T-cell (primary cell): ENCODE data around the gene ZBTB2. TPM values are rescaled to one million over a fixed set of nuclear protein-coding genes. Genes with fewer than 3 reads are reported as not detected.

ENCODE experiments used
- ATAC-seq, 4 experiments: fragments of 200-7000 bp in 3 of 4; fragments of 150-1000 bp in 1 of 4; cut with Tn5 transposase; replicated peaks in 1 of 4; 1 replicate in 3 of 4; 2 replicates in 1 of 4; pipeline ENCODE4 v1.10.0; 2021; ENCODE audit warnings: moderate library complexity in 3 of 4, mild to moderate bottlenecking in 2 of 4, moderate number of reproducible peaks in 1 of 4
- CTCF ChIA-PET, 2 donors: fragments of 300-600 bp; sonication (Branson Sonifier 250); formaldehyde crosslinking; loops; one replicate each; lab custom pipeline; 2022; ENCODE audit warnings: antibody characterized with exemption in 2 of 2; lab: Charles Lee
- POLR2A ChIA-PET, 2 donors: fragments of 300-600 bp; sonication (Branson Sonifier 250); formaldehyde crosslinking; loops; one replicate each; lab custom pipeline; 2022; ENCODE audit warnings: antibody characterized with exemption in 2 of 2; lab: Charles Lee
- DNase-seq, 35 experiments: peaks; one replicate each; pipeline versions ENCODE4 v3.0.0 to v3.0.0-alpha.2; 2013 to 2023
- H3K27ac ChIP-seq: one replicate; pipeline ENCODE4 v1.5.1; 2013; ENCODE audit warnings: low read length
- H3K27me3 ChIP-seq, 2 experiments: replicated peaks in 1 of 2; 1 replicate in 1 of 2; 2 replicates in 1 of 2; pipeline versions ENCODE4 v1.6.1 to v1.7.0; 2013; ENCODE audit warnings: low read length in 1 of 2, mixed read lengths in 1 of 2; ENCODE audit not compliant: control insufficient read depth in 2 of 2, insufficient read depth in 2 of 2; ENCODE audit errors: extremely low read depth in 1 of 2
- H3K36me3 ChIP-seq, 2 donors: 1 replicate in 1 of 2; 2 replicates in 1 of 2; pipeline versions ENCODE4 v1.6.1 to v1.7.0; 2013; ENCODE audit warnings: low read length in 1 of 2; ENCODE audit not compliant: control insufficient read depth in 2 of 2, insufficient read depth in 1 of 2; ENCODE audit errors: extremely low read depth in 1 of 2
- H3K4me1 ChIP-seq, 2 experiments: 1 replicate in 1 of 2; 2 replicates in 1 of 2; pipeline versions ENCODE4 v1.6.1 to v1.7.0; 2013; ENCODE audit warnings: low read length in 2 of 2, mixed read lengths in 1 of 2; ENCODE audit not compliant: insufficient read depth in 2 of 2, control insufficient read depth in 1 of 2; ENCODE audit errors: extremely low read depth in 1 of 2
- H3K4me3 ChIP-seq, 2 donors: 1 replicate in 1 of 2; 2 replicates in 1 of 2; pipeline versions ENCODE4 v1.5.1 to v1.7.0; 2013; ENCODE audit warnings: mild to moderate bottlenecking in 2 of 2, low read length in 1 of 2, moderate library complexity in 1 of 2; ENCODE audit not compliant: control insufficient read depth in 1 of 2; ENCODE audit errors: extremely low read depth in 1 of 2
- H3K9me3 ChIP-seq: 2 replicates; pipeline ENCODE4 v1.7.0; 2013
- H3K27ac Mint-ChIP-seq, 2 donors: one replicate each; pipeline ENCODE4 v1.8.0; 2020 to 2021; ENCODE audit warnings: mild to moderate bottlenecking in 2 of 2, mixed read lengths in 2 of 2
- H3K27me3 Mint-ChIP-seq, 2 donors: one replicate each; pipeline ENCODE4 v1.8.0; 2021 to 2022; ENCODE audit warnings: mixed read lengths in 2 of 2
- H3K36me3 Mint-ChIP-seq: one replicate; pipeline ENCODE4 v1.8.0; 2021; ENCODE audit warnings: mixed read lengths
- H3K4me1 Mint-ChIP-seq, 3 donors: one replicate each; pipeline ENCODE4 v1.8.0; 2020 to 2022; ENCODE audit warnings: mixed read lengths in 3 of 3, mild to moderate bottlenecking in 1 of 3
- H3K4me3 Mint-ChIP-seq, 3 donors: one replicate each; pipeline ENCODE4 v1.8.0; 2020 to 2022; ENCODE audit warnings: mild to moderate bottlenecking in 3 of 3, mixed read lengths in 3 of 3, moderate library complexity in 3 of 3
- H3K9me3 Mint-ChIP-seq, 3 donors: one replicate each; pipeline ENCODE4 v1.8.0; 2020 to 2022; ENCODE audit warnings: mixed read lengths in 3 of 3
- WGBS: methylation state at CpG from one replicate; pipeline ENCODE4 v1.1.5; 2013; ENCODE audit warnings: missing lambda C conversion rate; ENCODE audit not compliant: insufficient coverage; 5-methylcytosine and 5-hydroxymethylcytosine counted together
- total RNA-seq, 35 experiments: library from RNA in 6 of 35; stranded (reverse) in 6 of 35; fragments of 120-200 nt in 1 of 35; gene quantifications; one replicate each; pipeline versions ENCODE4 v1.2.1 to v1.2.4 and lab custom pipeline; 2013 to 2026

The ZBTB2 gene
- total RNA-seq, 5 donors from 2014 or later (not counting 1 experiment from before 2014, with no cell fraction given), result 16.1 to 28.3 (median 27.4) TPM

DNA sequence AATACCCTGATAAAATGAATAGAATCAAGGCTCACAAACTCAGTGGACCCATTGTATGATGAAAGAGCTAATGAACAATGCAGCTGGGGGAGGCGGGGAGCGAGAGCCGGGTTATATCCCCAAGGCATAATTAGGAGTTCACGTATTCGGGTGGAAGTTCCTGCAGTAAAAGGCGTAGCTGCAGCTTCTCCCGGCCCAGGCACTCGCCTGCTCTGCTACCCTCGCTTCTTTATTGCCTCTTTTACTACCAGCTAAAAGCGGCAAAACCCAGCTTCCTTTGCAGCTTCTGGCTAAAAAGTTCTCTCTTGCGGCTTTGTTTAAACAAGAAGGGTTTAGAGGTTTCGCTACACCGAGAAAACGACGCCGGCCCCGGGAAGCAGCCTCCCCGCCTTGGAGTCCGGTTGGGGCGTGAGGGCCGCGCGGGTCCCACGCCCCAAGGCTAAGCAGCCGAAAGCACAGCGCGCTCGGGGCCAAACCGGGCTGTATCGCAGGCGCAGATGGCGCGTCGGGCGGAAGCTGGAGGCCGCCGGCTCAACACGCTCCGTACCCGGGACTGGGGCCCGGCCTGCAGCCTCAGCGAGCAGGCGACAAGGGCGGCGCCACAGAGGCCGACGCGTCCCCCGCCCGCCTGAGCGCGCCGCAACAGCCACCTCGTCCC lies 1.6 kb downstream of the ZBTB2 start:
- Histone ChIP-seq H3K27me3 (no peaks in the 10 kb centered on the region), H3K4me3 (peak overlapping the region; percentile 72 to 88), H3K9me3 (no peaks in the 10 kb centered on the region), H3K36me3 (no peaks in the 10 kb centered on the region), H3K27ac (peak overlapping the region; percentile 91), H3K4me1 (peaks cover 39 to 41% of the 10 kb centered on the region in 2 experiments)
- peaks cover 6% of the 10 kb centered on the region for H3K36me3 Mint-ChIP-seq
- ChIA-PET POLR2A (interaction anchor here (0.6 to 1.9 kb wide), 9 partner anchors 11 to 1642 kb away, joined by 3 to 28 read pairs (median 5); partner anchors contain the start of gene RMND1 (in 1 of the 2)), CTCF (interaction anchor here (0.5 to 1.2 kb wide), 10 partner anchors 9 to 1853 kb away, joined by 3 to 12 read pairs (median 4); no protein-coding TSS in a partner anchor)
- peak; percentile 67 to 69 (median 68) for ATAC-seq
- peak in 3 of 35 experiments; percentile 5 to 40 (median 21) for DNase-seq
- H3K4me1 Mint-ChIP-seq, result peaks cover 54 to 68% (median 63%) of the 10 kb centered on the region in 3 donors
- no peaks in the 10 kb centered on the region for H3K9me3 Mint-ChIP-seq
- peak overlapping the region; percentile 95 to 97 for H3K27ac Mint-ChIP-seq
- H3K4me3 Mint-ChIP-seq, result peak overlapping the region; percentile 90 to 92 (median 91)
- no peaks in the 10 kb centered on the region for H3K27me3 Mint-ChIP-seq
- 0% methylated on average over 52 of the region's 54 CpGs for WGBS

DNA sequence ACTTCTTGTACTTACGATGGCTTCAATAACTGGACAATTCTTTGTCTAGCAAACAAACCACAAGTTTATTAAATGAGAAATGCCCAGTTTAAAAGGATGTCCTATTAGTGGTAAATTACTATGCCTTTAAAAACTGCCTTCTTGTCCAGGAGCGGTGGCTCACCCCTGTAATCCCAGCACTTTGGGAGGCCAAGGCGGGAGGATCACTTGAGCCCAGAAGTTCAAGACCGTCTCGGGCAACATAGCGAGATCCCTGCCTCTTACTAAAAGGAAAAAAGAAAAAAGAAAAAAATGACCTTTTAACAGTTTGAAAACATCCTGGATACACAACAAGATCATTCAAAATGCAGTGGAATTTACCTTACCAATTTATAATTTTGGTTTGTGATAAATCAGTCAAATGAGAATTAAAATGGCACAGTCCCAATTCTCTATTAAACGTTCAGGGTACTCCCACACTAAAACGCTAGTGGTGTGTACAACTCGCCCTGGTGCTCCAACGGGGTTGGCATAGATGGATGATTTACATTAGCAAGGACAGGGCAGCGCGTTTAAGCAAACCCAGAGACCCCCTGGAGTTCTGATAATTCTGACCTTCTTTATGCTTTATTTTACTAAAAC lies 2.3 kb downstream of the ZBTB2 start:
- H3K27ac ChIP-seq, result peak overlapping the region; percentile 91
- H3K9me3 ChIP-seq, result no peaks in the 10 kb centered on the region
- H3K27me3 Mint-ChIP-seq, result no peaks in the 10 kb centered on the region
- no peaks in the 10 kb centered on the region for H3K9me3 Mint-ChIP-seq
- CTCF ChIA-PET, result interaction anchor here (0.6 to 1.5 kb wide), 8 partner anchors 8 to 37 kb away, joined by 3 to 6 read pairs (median 4); no protein-coding TSS in a partner anchor
- no peaks in the 10 kb centered on the region for H3K27me3 ChIP-seq
- ATAC-seq (no peak), DNase-seq (peak in 2 of 35 experiments; percentile 6 to 49)
- H3K4me3 Mint-ChIP-seq, result peak overlapping the region; percentile 90 to 92 (median 91)
- no CpG with 5 or more reads among the region's 12 CpGs for WGBS
- H3K36me3 Mint-ChIP-seq, result peaks cover 11% of the 10 kb centered on the region
- peaks cover 36 to 41% of the 10 kb centered on the region in 2 experiments for H3K4me1 ChIP-seq
- H3K36me3 ChIP-seq, result peaks cover 0 to 5% of the 10 kb centered on the region in 2 donors
- H3K27ac Mint-ChIP-seq, result peak overlapping the region; percentile 95 to 97
- peak overlapping the region; percentile 72 to 88 for H3K4me3 ChIP-seq
- H3K4me1 Mint-ChIP-seq, result peaks cover 54 to 69% (median 65%) of the 10 kb centered on the region in 3 donors
- POLR2A ChIA-PET, result interaction anchor here (0.6 to 1.9 kb wide), 8 partner anchors 10 to 1642 kb away, joined by 3 to 28 read pairs (median 5); partner anchors contain the start of gene RMND1 (in 1 of the 2)

DNA sequence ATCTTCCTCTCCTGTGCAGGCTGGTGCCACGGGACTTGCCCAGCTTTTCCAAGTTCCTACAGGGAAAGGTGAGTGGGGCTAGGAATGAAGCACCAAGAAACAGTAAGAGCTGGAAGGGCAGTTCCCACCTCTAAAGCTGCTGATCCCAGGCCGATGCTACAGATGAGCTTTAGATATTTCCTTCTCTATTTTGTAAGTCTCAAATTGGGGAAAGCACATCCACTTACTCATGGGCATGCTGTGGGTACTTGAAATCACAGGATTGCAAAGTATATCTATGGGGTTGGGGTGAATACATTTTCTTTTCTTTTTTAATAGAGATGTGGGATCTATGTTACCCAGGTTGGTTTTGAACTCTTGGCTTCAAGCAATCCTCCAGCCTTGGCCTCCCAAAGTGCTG lies 3.1 kb downstream of the ZBTB2 start:
- ChIA-PET POLR2A (interaction anchor here in 1 of 2 donors (0.6 kb wide), 1 partner anchor 13 kb away, joined by 8 read pairs; no protein-coding TSS in a partner anchor), CTCF (interaction anchor here in 1 of 2 donors (1.5 kb wide), 1 partner anchor 10 kb away, joined by 5 read pairs; no protein-coding TSS in a partner anchor)
- Histone ChIP-seq H3K36me3 (peaks cover 0 to 13% of the 10 kb centered on the region in 2 donors), H3K4me3 (peak overlapping the region in 1 of 2 donors; percentile 15), H3K4me1 (peaks cover 29 to 34% of the 10 kb centered on the region in 2 experiments), H3K9me3 (no peaks in the 10 kb centered on the region), H3K27ac (peak overlapping the region; percentile 91), H3K27me3 (no peaks in the 10 kb centered on the region)
- ATAC-seq (no peak), DNase-seq (no peak)
- H3K9me3 Mint-ChIP-seq, result no peaks in the 10 kb centered on the region
- peaks cover 10% of the 10 kb centered on the region for H3K36me3 Mint-ChIP-seq
- no peaks in the 10 kb centered on the region for H3K27me3 Mint-ChIP-seq
- H3K4me3 Mint-ChIP-seq, result peak overlapping the region; percentile 31 to 92 (median 39)
- peaks cover 52 to 68% (median 63%) of the 10 kb centered on the region in 3 donors for H3K4me1 Mint-ChIP-seq
- H3K27ac Mint-ChIP-seq, result peak overlapping the region; percentile 85 to 95
- no CpG with 5 or more reads among the region's 2 CpGs for WGBS

DNA sequence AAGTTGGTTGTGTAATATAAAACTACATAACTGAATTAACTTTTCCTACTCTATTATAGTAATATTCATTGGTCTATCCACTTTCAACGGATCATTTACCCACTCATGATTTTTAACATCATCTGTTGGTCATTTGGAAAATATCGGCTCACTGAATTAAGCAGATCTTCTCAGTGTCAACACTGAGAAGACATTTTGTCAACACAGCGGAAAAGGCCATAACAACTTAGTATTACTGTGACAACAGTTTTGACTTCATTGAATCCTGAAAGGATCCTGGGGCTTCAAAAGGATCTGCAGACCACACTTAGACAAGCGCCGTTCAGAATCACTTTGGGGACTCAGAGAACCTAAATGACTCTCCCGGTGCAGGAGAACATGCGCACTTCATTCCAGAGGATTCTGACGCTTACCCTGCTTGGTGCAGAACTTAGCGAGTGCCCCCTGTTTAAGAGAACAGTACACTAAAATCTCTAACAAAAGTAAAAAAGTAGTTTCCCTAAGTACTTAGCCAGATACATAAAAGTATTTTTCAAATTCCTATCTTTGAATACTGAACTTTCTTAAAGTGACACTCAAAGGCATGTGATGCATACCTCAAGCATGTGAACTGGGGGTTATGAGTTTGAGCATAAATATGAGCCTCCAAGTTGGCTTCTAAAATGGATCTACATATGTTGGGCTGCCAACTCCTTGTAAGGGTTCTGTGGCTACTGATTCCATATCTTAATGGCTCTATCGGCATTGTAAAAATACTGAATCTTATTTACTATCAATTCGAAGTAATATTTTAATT lies 4.0 kb downstream of the ZBTB2 start:
- no peak for ATAC-seq
- H3K4me1 Mint-ChIP-seq, result peaks cover 43 to 59% (median 54%) of the 10 kb centered on the region in 3 donors
- no peaks in the 10 kb centered on the region for H3K27me3 Mint-ChIP-seq
- ChIA-PET CTCF (interaction anchor here in 1 of 2 donors (1.5 kb wide), 1 partner anchor 9 kb away, joined by 5 read pairs; no protein-coding TSS in a partner anchor), POLR2A (no interaction called here)
- no peak overlapping the region for H3K4me3 Mint-ChIP-seq
- H3K36me3 Mint-ChIP-seq, result peaks cover 10% of the 10 kb centered on the region
- 72% methylated on average over 6 of the region's 11 CpGs for WGBS
- no peak for DNase-seq
- peaks cover 0 to 13% of the 10 kb centered on the region in 2 donors for H3K36me3 ChIP-seq
- H3K9me3 Mint-ChIP-seq, result no peaks in the 10 kb centered on the region
- peaks cover 25 to 26% of the 10 kb centered on the region in 2 experiments for H3K4me1 ChIP-seq
- H3K27ac Mint-ChIP-seq, result peak overlapping the region; percentile 68 to 80
- peak overlapping the region; percentile 91 for H3K27ac ChIP-seq
- H3K4me3 ChIP-seq, result no peak overlapping the region
- no peaks in the 10 kb centered on the region for H3K9me3 ChIP-seq
- no peaks in the 10 kb centered on the region for H3K27me3 ChIP-seq

- CTCF ChIA-PET, result interaction anchor here in 1 of 2 donors (1.0 kb wide), 1 partner anchor 15 kb away, joined by 4 read pairs; no protein-coding TSS in a partner anchor
- no peak overlapping the region for H3K27ac ChIP-seq
- POLR2A ChIA-PET, result interaction anchor here (0.6 to 1.4 kb wide), 2 partner anchors 9 to 627 kb away, joined by 5 read pairs; no protein-coding TSS in a partner anchor
- DNase-seq (peak in 1 of 35 experiments; percentile 42), ATAC-seq (no peak)
- peak overlapping the region; percentile 50 to 77 for H3K27ac Mint-ChIP-seq
- no peaks in the 10 kb centered on the region for H3K27me3 Mint-ChIP-seq
- no peak overlapping the region for H3K4me3 ChIP-seq
- peaks cover 54 to 69% (median 66%) of the 10 kb centered on the region in 3 donors for H3K4me1 Mint-ChIP-seq
- no peaks in the 10 kb centered on the region for H3K27me3 ChIP-seq
- peaks cover 0 to 13% of the 10 kb centered on the region in 2 donors for H3K36me3 ChIP-seq
- no peaks in the 10 kb centered on the region for H3K9me3 Mint-ChIP-seq
- peaks cover 10% of the 10 kb centered on the region for H3K36me3 Mint-ChIP-seq
- H3K4me1 ChIP-seq, result peaks cover 27 to 43% of the 10 kb centered on the region in 2 experiments
- H3K9me3 ChIP-seq, result no peaks in the 10 kb centered on the region
- H3K4me3 Mint-ChIP-seq, result peak overlapping the region in 2 of 3 donors; percentile 13 to 56
- no CpG with 5 or more reads among the region's 1 CpG for WGBS
These were observed 6.2 kb downstream of the ZBTB2 start for GRCh38 chr6:151385177-151385576.
